GM19324 (cell line): ENCODE measurements around the gene HRCT1.
"Not testable (repeated sequence)": the region's sequence is repeated elsewhere in the genome, so short reads cannot be mapped to it uniquely, and the experiment has no call there.

Experiments used
- ATAC-seq: cut with Tn5 transposase; IDR thresholded peaks from one replicate; pipeline ENCODE4 v1.9.1; 2021; ENCODE audit warnings: mild to moderate bottlenecking, moderate library complexity; ENCODE audit not compliant: unreplicated experiment, low FRiP score

The HRCT1 gene

DNA sequence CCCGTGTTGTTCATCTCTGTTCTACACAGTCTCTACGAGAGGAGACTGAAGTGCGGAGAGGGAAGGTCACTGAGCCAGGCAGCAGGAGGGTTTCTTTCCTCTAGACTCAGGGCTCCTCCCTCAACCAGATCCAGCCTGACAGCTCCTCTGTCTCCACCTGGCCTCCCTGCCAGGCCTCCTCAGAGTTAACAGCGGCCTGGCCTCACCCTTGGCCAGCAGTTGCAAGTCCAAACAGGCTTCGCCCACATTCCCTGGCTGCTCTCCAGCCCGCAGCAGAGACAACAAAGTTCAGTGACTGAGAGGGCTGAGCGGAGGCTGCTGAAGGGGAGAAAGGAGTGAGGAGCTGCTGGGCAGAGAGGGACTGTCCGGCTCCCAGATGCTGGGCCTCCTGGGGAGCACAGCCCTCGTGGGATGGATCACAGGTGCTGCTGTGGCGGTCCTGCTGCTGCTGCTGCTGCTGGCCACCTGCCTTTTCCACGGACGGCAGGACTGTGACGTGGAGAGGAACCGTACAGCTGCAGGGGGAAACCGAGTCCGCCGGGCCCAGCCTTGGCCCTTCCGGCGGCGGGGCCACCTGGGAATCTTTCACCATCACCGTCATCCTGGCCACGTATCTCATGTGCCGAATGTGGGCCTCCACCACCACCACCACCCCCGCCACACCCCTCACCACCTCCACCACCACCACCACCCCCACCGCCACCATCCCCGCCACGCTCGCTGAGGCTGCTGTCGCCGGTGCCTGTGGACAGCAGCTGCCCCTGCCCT is at the start of gene HRCT1:
Gene HRCT1 (plus strand): TSS at position 291 of the 768 bp plus-strand sequence. CDS start 86 bp downstream, at position 377.
- ATAC-seq, result no peak

DNA sequence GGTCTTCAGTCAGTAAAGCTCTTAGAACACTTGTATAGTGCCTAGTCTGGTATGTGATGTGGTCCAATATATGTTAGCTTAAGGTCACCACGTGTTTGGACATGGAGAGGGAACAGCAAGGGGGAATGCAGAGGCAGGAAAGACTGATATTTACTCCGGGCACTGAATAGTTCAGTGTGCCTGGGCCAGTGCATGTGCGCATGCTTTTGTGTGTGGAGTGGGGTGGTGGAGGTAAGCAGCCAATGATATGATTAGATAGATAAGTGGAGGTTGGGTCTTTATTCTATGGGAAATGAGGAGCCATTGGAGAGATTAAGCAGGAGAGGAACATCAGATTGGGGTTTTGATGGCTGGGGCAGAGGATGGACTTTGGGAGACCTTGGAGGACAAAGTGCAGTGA is 49.8 kb upstream of the HRCT1 start:
- ATAC-seq, result no peak

DNA sequence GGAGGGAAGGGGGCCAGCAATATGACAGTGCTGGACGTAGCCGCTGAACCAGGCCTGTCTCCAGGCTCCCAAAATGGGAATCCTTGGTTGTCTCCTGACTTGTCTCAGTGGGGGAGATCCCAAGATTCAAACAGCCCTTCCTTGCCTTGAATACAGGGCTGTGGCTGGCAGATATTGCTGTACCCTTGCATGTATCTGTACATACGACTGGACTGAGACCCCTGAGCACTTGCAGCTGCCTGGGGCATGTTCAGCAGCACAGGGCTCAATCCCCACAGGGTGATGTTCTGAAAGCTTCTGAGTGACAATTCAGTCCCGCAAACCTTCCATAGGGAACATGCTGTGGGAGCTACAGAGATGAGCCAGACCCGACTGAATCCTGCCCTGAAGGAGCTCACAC is 49.1 kb upstream of the HRCT1 start:
- no peak for ATAC-seq

DNA sequence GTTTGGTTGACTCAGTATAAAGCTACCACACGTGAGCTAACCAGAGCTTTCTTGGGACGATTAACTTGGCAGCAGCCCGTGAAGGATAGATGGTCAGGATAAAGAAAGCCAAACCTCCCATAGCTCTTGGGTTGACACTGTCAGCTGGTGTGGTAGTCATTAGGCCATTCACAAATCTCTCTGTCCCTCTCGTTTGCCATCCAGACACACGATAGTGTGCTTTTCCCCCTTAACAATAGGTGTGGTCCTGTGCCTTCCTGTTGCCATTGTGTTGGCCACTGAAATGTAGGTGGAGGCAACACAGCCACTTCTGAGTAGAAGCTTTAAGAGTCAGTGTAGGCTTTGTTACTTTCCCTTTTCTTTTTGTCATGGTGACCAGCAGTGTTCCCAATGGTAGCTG is 47.5 kb upstream of the HRCT1 start:
- no peak for ATAC-seq

DNA sequence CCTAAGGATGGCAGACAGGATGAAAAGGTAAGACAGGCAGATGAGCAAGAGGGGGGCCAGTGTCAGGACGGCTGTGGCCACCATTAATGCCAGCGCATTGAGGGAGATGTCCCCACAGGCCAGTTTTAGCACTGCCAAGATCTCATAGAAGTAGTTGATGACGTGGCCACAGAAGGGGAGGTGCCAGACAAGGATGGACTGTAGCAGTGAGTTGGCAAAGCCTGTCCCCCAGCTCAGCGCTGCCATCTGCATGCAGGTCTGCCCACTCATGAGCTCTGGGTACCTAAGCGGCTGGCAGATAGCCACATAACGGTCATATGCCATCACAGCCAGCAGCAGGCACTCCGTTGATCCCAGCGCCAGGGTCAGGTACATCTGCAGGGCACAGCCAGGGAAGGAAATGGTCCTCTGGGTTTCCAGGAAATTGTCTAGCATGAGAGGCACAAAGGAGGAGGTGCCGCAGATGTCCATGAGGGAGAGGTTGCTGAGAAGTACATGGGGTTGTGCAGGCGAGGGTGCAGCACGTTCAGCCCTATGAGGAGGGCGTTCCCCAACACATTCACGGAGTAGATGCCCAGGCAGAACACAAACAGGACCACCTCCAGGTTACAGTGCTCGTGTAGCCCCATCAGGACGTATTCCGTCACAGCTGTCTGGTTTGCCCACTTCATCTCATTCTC is 46.6 kb upstream of the HRCT1 start:
- ATAC-seq, result no peak

DNA sequence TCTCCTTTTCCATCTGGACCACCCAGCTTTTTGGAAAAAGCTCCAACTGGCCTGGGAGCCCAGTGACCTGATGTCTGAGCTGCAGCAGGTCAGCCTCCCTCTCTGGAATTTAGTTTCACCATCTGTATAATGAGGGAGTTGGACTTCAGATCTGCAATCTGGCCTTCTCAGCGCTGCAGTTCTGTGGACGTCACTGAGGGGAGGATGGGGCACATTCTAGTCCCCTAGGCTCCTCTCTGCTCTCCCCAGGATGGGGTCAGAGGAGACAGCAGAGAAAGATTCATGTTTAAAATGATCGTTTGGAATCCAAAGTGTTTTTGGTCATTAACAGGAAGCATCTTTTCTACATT is 46.0 kb upstream of the HRCT1 start:
- ATAC-seq, result no peak

DNA sequence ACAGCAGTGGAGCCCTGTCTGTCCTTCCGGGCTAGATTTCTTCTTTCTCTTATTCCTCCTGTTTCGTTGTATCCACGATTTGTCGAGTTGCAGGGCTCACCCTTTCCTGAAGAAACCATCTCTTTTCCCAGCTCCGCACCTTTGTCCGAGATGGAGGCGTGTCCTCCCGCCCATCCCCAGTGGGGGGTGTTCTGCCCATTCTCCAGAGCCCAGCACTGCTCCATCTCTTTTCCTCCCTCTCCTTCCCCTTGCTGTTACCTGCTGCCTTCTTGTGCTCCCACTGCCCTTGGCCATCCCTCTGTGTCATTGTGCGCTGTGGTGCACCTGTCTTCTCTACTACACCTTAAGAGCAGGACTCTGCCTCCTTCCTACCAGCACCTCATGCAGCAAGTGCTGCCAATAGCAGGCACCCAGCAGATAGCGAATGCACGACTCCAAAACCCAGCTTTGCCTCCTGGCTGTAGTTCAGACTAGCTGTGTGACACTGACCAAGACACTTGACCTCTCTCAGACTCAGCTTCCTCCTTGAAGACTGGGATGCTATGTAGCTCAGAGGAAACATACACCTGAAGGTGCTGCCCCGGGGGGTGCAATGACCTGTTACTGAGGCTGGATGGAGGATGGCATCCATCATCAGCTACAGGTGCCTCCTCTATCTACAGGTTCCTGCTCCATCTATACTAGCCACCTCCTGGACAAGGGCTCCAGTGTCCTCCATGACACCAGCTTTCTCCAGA is 44.7 kb upstream of the HRCT1 start:
- ATAC-seq, result no peak

DNA sequence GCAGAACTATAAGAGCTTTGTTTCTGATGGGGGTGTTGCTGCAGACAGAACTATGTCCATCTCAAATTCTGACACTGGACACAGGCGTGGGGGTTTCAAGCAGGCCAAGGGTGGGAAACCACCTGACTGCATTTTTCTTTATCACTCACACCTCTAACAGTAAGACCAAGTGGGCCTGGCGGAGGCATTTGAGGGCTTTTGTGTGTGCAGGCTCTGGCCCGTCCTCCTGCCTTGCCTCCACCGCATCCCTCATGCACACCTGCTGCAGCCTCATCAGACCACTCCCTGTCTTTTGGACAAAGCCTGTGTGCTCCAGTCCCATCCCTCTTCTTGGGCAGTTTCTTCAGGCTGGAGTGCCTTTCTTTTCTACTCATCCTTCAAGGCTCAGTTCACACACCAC is 43.7 kb upstream of the HRCT1 start:
- ATAC-seq, result no peak

DNA sequence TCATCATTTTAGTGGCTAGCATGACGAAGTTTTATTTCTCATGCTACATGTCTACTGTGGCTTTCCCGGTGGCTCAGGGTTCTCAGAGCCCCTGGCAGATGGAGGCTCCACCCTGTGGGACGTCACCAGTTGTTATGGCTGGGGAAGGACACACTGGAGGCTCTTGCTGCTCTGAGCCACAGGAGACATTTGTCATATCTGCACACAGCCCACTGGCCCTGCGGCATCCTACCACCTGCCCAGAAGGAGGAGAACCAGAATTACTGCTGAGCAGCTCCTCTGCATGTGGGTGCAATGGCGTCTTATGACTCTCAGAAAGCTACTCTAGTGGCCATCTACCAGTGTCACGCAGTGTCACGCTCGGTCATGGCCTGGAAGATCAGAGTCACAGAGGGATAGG is 42.4 kb upstream of the HRCT1 start:
- ATAC-seq, result no peak

DNA sequence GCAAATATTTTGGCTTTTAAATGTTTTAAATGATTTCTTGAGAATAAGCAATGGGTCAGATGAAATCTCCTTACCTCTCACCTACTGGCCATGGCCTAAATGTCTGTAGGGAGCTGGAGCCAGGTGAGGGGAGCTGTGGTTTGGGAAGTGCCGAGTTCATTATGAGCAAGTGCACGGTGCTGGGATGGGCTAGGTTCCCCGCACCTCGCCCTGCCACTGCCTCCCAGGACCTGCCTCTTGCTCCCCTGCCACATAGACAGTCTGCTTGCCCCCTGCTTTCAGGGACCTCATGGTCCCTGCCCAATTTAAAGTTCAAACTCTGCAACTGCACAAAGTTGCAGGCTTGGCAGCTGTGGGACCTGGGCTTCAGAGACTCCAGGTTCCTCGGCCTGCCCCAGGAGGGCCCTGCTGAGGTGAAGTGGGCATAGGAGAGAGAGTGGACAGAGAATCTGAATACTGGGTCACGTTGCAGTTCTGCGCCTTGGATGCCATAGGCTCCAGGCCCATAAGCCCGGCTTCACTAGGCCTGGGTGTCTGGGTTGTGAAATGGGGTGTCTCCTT is 41.2 kb upstream of the HRCT1 start:
- no peak for ATAC-seq

DNA sequence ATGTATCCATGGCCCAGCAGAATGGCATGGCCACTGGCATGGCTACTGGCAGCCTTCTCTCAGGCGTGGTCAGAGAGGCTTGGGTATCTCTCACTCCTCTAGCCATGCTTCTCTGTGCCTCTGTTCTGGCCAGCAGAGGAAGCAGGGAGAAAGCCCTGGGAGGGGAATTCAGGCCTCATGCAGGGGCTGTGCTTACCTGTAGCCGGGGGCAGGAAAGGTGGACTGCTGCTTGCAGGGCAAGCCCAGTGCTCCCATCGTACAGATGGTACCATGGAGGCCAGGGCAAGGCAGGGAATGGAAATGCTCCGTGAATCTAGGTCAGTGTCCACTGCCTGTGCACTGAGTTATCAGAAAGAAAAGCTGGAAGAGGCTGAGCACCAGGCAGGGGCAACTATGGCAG is 38.5 kb upstream of the HRCT1 start:
- ATAC-seq, result no peak

DNA sequence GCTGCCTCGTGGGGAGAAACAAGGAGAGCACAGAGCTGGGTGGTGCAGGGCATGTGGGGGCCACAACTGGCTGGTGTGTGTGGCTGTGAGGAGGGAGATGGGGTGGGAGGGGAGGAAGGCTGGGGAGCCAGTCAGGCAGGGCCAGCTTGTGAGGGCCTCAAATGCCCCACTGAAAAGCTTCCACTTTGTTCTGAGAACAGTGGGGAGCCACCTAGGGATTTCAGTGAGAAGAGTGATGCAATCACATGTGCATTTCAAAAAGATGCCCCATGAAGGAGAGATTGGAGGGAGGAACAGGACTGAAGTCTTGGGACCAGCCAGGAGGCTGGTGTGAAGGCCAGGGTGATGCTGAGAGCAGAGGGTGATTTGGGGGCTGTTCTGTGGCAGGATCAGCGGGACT is 37.1 kb upstream of the HRCT1 start:
- ATAC-seq, result no peak

DNA sequence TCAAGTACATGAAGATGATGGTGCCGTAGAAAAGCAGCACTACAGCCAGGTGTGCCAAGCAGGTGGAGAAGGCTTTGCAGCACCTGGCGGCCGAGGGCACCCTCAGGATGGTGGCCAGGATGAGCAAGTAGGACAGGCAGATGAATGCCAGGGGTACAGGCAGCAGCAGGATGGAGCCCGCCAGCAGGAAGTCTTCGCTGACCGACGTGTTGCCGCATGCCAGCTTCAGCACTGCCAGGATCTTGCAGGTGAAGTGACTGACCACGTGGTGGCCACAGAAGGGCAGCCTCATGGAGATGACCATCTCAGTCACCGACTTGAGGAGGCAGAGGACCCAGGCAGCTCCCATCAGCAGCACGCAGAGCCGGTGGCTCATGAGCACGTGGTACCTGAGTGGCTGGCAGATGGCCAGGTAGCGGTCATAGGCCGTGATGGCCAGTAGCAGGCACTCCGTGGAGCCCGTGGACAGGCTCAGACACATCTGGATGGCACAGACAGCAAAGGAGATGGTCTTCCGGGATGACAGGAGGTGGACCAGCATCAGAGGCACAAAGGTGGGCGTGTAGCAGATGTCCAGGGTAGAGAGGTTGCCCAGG is 36.3 kb upstream of the HRCT1 start:
- no peak for ATAC-seq

DNA sequence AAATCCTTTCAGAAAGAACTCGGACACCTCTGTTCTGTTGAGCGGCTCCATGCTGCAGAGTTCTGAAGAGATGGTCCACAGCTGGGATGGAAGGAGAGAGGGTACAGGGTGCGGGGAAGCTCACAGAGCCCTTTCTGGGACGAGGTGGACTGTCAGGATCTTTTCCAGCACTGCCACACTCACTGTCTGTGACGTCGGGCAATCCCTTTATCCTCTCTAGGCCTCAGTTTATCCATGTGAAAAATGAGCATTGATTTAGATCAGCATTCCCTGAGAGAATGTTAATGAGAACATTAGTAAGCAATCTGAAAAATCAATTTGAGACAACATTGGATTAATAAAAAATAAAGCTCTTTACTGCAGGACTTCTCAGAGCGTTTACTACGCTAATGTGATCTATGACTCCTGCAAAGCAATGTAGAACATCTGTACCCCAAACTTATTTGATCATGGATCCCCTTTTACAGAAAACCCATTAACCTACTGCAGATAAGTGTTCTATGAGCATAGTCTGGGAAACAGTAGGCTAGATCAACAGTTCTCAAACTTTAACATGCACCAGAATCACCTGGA is 35.6 kb upstream of the HRCT1 start, which contains the start of gene OR13J1:
Gene OR13J1 (minus strand): TSS at position 51 of the 573 bp plus-strand sequence. CDS start 0 bp downstream, at position 51.
- ATAC-seq, result no peak

DNA sequence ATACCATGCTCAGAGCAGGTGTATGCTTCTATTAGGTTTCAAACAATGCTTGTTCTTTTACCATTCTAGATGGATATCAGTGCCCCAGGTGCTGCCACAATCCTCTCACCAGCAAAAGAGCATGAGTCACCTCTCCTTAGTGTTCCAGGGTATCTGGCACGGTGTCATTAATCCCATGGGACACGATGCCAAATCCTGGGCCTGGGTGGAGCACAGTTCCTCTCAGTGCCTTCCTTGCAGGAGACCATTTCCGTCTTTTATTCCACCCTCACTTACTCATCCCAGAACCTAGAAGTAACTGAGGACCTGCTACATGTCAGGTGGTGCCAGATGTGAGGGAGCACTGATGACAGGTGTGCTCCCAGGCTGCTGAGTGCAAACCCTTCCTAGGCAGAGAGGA is 34.5 kb upstream of the HRCT1 start:
- ATAC-seq, result no peak

DNA sequence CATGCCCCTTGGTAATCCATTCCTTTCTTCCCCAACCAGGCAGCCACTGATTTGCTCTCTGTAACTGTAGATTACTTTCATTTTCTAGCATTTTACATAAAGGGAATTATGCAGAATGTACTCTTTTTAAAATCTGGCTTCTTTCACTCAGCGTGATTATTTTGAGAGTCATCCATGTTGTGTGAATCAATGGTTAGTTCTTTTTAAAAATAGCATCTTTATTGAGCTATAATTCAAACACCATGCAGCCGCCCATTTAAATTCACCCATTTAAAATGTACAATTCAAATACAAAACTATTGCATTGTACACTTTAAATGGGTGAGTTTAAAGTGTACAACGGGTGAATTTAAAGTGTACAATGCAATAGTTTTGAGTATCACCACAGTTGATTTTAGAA is 33.5 kb upstream of the HRCT1 start:
- ATAC-seq, result no peak

DNA sequence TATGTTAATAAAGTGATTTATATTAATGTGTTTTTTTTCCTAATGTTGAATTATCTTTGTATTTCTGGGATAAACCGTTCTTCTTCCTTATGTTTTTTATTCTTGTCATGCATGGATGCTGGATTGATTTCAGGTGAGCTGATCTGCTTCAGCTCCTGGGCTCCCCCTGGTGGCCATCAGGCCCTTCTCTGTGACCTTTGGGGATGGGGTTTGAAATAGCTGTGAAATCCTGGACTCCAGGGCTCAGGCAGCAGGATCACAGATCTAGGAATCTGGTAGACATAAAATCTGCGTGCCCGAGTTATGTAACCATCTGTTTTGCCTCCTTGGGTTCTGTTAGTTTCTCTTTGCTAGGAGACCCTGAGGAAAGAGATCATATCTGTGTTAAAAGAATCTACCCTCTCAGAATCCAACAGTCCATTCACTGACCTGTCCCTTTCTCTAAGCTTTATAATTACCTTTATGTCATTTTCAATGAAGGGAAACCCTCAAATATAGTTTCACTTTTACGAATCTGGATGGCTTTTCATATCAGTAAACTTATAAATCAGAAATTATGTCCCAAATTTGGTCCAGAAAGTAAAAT is 23.6 kb upstream of the HRCT1 start:
- no peak for ATAC-seq

DNA sequence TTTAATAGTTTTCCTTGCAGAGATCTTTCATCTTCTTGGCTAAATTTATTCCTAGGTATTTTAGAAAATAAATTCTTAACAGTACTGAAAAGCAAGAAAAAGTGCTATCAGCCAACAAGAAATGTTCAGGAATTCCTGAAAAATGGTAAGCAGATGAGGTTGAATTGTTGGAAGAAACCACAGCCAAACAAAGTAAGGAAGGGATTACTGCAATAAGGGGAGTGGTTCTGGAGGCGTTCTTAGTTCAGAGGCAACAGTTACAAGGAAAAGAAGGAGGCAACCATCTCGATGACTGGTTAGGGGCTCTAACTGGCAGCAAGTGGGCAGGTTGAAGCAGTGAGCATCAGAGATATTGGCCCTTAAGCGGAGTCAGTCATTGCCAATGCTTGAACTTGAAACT is 23.0 kb upstream of the HRCT1 start:
- ATAC-seq, result no peak

DNA sequence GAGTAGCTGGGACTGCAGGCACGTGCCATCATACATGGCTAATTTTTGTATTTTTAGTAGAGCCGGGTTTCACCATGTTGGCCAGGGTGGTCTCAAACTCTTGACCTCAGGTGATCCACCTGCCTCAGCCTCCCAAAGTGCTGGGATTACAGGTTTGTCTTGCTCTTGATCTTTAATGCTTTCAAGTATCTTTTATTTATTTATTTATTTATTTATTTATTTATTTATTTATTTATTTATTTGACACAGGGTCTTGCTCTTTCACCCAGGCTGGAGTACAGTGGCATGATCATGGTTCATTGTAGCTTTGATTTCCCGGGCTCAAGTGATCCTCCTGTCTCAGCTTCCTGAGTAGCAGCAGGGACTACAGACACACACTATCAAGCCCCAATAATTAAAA is 21.1 kb upstream of the HRCT1 start:
- ATAC-seq, result not testable (repeated sequence)

DNA sequence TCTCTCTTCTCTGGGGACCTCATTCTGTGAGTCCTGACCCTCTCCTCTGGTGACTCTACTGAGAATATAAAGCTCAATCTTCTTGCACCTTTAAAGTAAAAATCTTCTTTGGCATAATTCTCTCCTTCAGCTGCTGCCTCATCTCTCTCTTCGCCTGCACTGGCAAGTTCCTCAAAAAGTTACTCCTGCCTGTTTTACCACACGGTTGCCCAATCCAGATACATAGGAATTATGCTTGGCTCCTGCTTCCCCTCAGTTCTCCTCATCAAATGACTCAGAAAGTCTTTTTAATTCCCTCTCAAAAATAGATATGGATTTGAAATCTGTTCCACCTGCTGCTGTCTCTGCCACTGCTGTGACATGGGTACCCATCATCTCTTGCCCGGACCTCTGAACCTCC is 14.4 kb upstream of the HRCT1 start:
- ATAC-seq, result no peak
